Ovary (tissue), 9 donors: ENCODE results near the gene SLC48A1. TPM values are rescaled to one million over a fixed set of nuclear protein-coding genes. Genes with fewer than 3 reads are reported as not detected.

Experiments used
- DNase-seq, 5 donors: peaks; one replicate each; pipeline ENCODE4 v3.0.0-alpha.2; 2019 to 2020
- H3K27ac ChIP-seq, 2 donors: fragments of 200-600 bp; one replicate each; pipeline versions ENCODE4 v1.5.1 to v1.8.0; 2019 to 2022
- H3K27me3 ChIP-seq: fragments of 200-600 bp; one replicate; pipeline ENCODE4 v1.8.0; 2022
- H3K36me3 ChIP-seq: fragments of 200-600 bp; sonication (generic); one replicate; pipeline ENCODE4 v1.5.1; 2019
- H3K4me1 ChIP-seq: one replicate; pipeline ENCODE4 v1.8.1; 2013; ENCODE audit warnings: mild to moderate bottlenecking, moderate library complexity; ENCODE audit not compliant: insufficient read depth
- H3K4me3 ChIP-seq: fragments of 200-600 bp; sonication (generic); one replicate; pipeline ENCODE4 v1.5.1; 2017
- H3K9me3 ChIP-seq, 2 donors: fragments of 200-600 bp in 1 of 2; sonication (generic) in 1 of 2; one replicate each; pipeline versions ENCODE4 v1.5.1 to v1.8.1; 2013 to 2019; ENCODE audit warnings: mild to moderate bottlenecking in 1 of 2, moderate library complexity in 1 of 2
- EP300 ChIP-seq: sonication (generic); formaldehyde crosslinking; IDR thresholded peaks from one replicate; pipeline ENCODE4 v1.6.1; 2017; ENCODE audit warnings: antibody characterized with exemption
- POLR2A ChIP-seq: fragments of 450-650 bp; IDR thresholded peaks from one replicate; pipeline ENCODE4 v1.6.1; 2017; ENCODE audit warnings: antibody characterized with exemption, mild to moderate bottlenecking, moderate library complexity
- WGBS, 3 donors: extraction: QIAGEN DNeasy Blood & Tissue Kit in 1 of 3; methylation state at CpG; one replicate each; pipeline versions ENCODE4 v1.1.5 to v1.1.7; 2013 to 2017; 5-methylcytosine and 5-hydroxymethylcytosine counted together
- intact Hi-C, 4 donors: fragments of 100-400 bp; cut with DNase I; formaldehyde crosslinking; loops; one replicate each; pipeline versions ENCODE4 v1.11.0 to v1.15.1; 2022 to 2023
- polyA plus RNA-seq, 2 donors: library from polyadenylated mRNA; stranded (reverse); fragments of 200-250 nt in 1 of 2; fragments of 350-450 nt in 1 of 2; fragmentation: Illumina TruSeq in 1 of 2; extraction: RNeasy Lipid Tissue Mini Kit (QIAGEN cat#74804) in 1 of 2; gene quantifications; one replicate each; pipeline ENCODE4 v1.2.3, GENCODE V29; 2013 to 2014
- total RNA-seq, 7 donors: library from RNA; depleted of rRNA in 2 of 7; stranded (reverse); fragments of >200 nt in 2 of 7; fragmentation: NEBNext Ultra II Directional in 3 of 7; extraction: Animal tissue kit (Norgen Biotek cat#: 25700) in 3 of 7; gene quantifications; one replicate each; pipeline versions ENCODE4 v1.1.0 to v1.2.4, GENCODE V29; 2016 to 2023
- TF ChIP-seq, protein P1 (sequence below), 3 donors: fragments of 450-650 bp in 2 of 3; fragments of 200-600 bp in 1 of 3; IDR thresholded peaks; one replicate each; pipeline versions ENCODE4 v1.5.1 to v1.8.0; 2016 to 2022; ENCODE audit warnings: antibody characterized with exemption in 3 of 3, mild to moderate bottlenecking in 1 of 3
- donor health status: DM: no; HTN: no; CAD: no; lungs with moderate emphysema.
- donor health status: DM: no; HTN: no; CAD: no.
- donor health status: Bipolar disorder and iron deficiency.
- donor health status: DM: yes; HTN: yes; CAD: no.
- donor health status: DM: no; HTN: no; CAD: no.
- donor health status: DM: yes; HTN: yes; CAD: no.

SLC48A1 gene
- total and polyA plus RNA-seq, 9 donors: 24.1 to 143 (median 68.7) TPM

- H3K27ac ChIP-seq: no peak overlapping the region
- H3K27me3 ChIP-seq: no peaks in the 10 kb centered on the region
- no peaks in the 10 kb centered on the region for H3K9me3 ChIP-seq
- no peaks in the 10 kb centered on the region for H3K36me3 ChIP-seq
- no peak for TF ChIP-seq EP300
- no peak for TF ChIP-seq POLR2A
- TF ChIP-seq, protein P1, sequence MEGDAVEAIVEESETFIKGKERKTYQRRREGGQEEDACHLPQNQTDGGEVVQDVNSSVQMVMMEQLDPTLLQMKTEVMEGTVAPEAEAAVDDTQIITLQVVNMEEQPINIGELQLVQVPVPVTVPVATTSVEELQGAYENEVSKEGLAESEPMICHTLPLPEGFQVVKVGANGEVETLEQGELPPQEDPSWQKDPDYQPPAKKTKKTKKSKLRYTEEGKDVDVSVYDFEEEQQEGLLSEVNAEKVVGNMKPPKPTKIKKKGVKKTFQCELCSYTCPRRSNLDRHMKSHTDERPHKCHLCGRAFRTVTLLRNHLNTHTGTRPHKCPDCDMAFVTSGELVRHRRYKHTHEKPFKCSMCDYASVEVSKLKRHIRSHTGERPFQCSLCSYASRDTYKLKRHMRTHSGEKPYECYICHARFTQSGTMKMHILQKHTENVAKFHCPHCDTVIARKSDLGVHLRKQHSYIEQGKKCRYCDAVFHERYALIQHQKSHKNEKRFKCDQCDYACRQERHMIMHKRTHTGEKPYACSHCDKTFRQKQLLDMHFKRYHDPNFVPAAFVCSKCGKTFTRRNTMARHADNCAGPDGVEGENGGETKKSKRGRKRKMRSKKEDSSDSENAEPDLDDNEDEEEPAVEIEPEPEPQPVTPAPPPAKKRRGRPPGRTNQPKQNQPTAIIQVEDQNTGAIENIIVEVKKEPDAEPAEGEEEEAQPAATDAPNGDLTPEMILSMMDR (IDR thresholded peaks at IDR 0.05): no peak
- intact Hi-C loops: loop anchor here in 3 of 4 donors (5.0 to 10.0 kb wide), 3 partner anchors 53 to 129 kb away; no protein-coding TSS in a partner anchor
- no peak overlapping the region for H3K4me3 ChIP-seq
- 71 to 78% (median 75%) methylated on average over 12 to 13 of the region's 13 CpGs for WGBS, 3 donors
- H3K4me1 ChIP-seq: peaks cover 12% of the 10 kb centered on the region
- no peak for DNase-seq
These were observed 8.7 kb downstream of the SLC48A1 start for GRCh38 chr12:47781479-47782371.

GRCh38 chr12:47782372-47782770 lies 9.3 kb downstream of the SLC48A1 start:
- H3K36me3 ChIP-seq: no peaks in the 10 kb centered on the region
- H3K27me3 ChIP-seq: no peaks in the 10 kb centered on the region
- intact Hi-C loops: loop anchor here in 3 of 4 donors (5.0 to 10.0 kb wide), 3 partner anchors 52 to 130 kb away; no protein-coding TSS in a partner anchor
- TF ChIP-seq POLR2A (no peak), EP300 (no peak)
- TF ChIP-seq, protein P1 (IDR thresholded peaks at IDR 0.05): no peak
- H3K4me3 ChIP-seq: no peak overlapping the region
- H3K9me3 ChIP-seq: no peaks in the 10 kb centered on the region
- H3K4me1 ChIP-seq: peaks cover 7% of the 10 kb centered on the region
- H3K27ac ChIP-seq: no peak overlapping the region
- WGBS, 3 donors: 65 to 70% (median 69%) methylated on average over 6 to 8 of the region's 8 CpGs
- no peak for DNase-seq

- H3K4me1 ChIP-seq: peaks cover 4% of the 10 kb centered on the region
- H3K27me3 ChIP-seq: no peaks in the 10 kb centered on the region
- 65 to 78% (median 75%) methylated on average over 17 of the region's 17 CpGs for WGBS, 3 donors
- H3K36me3 ChIP-seq: no peaks in the 10 kb centered on the region
- H3K4me3 ChIP-seq: no peak overlapping the region
- intact Hi-C loops: loop anchor here in 3 of 4 donors (5.0 to 10.0 kb wide), 3 partner anchors 52 to 131 kb away; no protein-coding TSS in a partner anchor
- TF ChIP-seq EP300 (no peak), POLR2A (no peak)
- TF ChIP-seq, protein P1 (IDR thresholded peaks at IDR 0.05): no peak
- no peak for DNase-seq
- H3K9me3 ChIP-seq: no peaks in the 10 kb centered on the region
- no peak overlapping the region for H3K27ac ChIP-seq
These were observed 10.2 kb downstream of the SLC48A1 start for GRCh38 chr12:47783024-47783755.
